RPMI7951 (cell line): Measurements from ENCODE around the gene MASTL. TPM values are rescaled to one million over a fixed set of nuclear protein-coding genes. Genes with fewer than 3 reads are reported as not detected.
A peak's percentile ranks its signal among the peaks of the same experiment; 100 is the strongest.
"Not testable (repeated sequence)": the region's sequence is repeated elsewhere in the genome, so short reads cannot be mapped to it uniquely, and the experiment has no call there.

Experiments used
- DNase-seq: peaks from one replicate; pipeline ENCODE4 v3.0.0-alpha.2; 2012; ENCODE audit warnings: low read depth
- total RNA-seq: library from RNA; depleted of rRNA; stranded (reverse); fragments of >200 nt; shearing (Covaris generic); gene quantifications from 2 replicates; pipeline ENCODE4 v1.2.3, GENCODE V29; 2014; rRNA removed

Gene MASTL
- total RNA-seq: 35.1 and 36.5 TPM in 2 replicates

DNA sequence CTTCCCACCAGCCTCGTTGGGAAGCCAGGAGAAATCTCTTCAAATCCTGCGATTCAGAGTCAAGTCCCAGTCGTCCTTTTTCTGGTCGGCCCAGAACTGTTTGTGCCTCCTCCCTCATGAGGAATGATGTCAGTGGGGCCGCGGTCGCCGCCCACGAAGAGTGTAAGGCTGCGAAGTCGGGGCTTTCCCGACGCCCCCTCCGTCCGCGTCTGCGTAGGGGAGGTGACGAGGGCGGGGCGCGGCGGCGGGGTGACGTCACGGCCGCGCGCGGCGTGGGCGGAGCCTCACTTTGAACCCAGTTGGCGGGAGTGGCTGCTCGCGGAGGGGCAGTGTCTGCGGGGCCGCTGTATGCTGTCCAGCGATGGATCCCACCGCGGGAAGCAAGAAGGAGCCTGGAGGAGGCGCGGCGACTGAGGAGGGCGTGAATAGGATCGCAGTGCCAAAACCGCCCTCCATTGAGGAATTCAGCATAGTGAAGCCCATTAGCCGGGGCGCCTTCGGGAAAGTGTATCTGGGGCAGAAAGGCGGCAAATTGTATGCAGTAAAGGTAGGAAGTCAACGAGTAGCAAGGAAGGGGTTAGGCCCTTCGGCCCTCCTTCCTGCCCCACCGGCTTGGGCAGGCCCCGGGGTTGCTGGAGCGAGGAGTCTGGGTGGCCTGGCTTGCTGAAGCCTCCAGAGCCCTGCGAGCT is at the start of gene MASTL:
MASTL (plus strand) TSS at position 287 of the 689 bp plus-strand sequence; CDS start at position 362, 75 bp downstream.
- DNase-seq: peak; percentile 94

GRCh38 chr10:27108165-27108564 is 47.0 kb upstream of the MASTL start:
- no peak for DNase-seq

- no peak for DNase-seq
Observed at GRCh38 chr10:27134371-27134770, 20.8 kb upstream of the MASTL start.

GRCh38 chr10:27138277-27138676 is 16.9 kb upstream of the MASTL start:
- no peak for DNase-seq

DNA sequence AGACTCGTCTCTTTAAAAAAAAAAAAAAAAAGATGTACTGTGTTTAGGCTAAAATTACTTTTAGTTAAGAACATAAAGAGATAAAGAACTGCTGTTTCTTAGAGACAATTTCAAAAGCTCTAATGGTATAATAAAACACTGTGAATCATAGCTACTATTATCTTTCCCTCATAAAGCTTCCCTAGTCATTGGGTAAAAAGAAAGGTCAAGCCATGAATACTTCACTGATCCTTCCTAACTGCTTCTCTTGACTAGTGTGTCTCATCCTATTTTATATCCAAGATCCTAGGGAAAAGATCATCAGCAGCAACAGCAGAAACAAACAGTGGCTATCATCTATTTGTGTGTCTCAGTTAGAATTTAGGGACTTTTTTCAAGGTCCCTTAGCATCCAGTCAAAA is 11.5 kb upstream of the MASTL start:
- DNase-seq: no peak

GRCh38 chr10:27145937-27146336 is 9.2 kb upstream of the MASTL start:
- DNase-seq: no peak

GRCh38 chr10:27147701-27148100 is 7.5 kb upstream of the MASTL start:
- no peak for DNase-seq

- DNase-seq: no peak
Observed at GRCh38 chr10:27150261-27150660, 4.9 kb upstream of the MASTL start.

- DNase-seq: no peak
Observed at GRCh38 chr10:27152687-27153086, 2.5 kb upstream of the MASTL start.

DNA sequence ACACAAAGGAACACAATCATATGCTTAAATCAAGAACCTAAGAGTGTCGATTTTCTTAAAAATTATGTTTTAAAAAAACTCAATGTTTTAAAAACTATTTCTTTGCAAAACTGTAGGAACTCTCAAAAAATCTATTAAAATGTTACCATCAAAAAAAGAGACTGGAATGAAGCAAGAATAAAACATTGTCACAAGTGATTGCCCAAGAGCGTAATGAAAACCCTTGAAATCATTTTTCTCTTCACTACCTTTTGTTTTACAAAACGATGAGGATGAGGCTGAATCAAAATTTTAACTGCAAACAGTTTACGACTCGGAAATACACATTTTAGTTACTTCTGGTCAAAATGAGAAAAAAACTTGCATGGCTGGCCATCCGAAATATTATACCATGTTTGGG is 1.8 kb upstream of the MASTL start:
- DNase-seq: no peak

DNA sequence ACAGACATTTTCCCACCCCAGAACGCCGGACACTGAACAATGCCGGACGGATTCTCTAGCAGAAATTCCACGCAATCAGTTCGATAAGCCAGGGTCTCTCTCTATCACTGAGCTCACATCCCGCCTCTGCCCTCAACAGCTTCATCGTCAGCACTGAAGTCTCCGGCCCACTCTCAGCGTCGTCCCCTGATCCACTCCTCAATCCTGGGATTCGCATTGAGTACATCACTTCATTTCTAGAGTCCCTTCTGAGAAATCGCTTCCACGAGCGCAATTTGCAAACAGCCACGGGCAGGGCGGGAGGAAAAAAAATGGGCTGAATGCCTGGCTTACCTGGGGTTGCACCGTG is 1.3 kb upstream of the MASTL start:
- peak; percentile 26 for DNase-seq

DNA sequence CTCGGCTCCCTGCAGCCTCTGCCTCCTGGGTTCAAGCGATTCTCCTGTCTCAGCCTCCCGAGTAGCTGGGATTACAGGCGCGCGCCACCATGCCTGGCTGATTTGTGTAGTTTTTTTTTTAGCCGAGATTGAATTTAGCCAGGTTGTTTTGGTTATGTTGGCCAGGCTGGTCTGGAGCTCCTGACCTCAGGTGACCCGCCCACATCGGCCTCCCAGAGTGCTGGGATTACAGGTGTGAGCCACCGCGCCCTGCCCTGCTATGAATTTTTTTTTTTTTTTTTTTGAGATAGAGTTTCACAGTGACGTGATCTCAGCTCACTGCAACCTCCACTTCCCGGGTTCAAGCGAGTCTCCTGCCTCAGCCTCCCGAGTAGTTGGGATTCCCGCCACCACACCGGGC is 1.4 kb downstream of the MASTL start:
- not testable (repeated sequence) for DNase-seq

DNA sequence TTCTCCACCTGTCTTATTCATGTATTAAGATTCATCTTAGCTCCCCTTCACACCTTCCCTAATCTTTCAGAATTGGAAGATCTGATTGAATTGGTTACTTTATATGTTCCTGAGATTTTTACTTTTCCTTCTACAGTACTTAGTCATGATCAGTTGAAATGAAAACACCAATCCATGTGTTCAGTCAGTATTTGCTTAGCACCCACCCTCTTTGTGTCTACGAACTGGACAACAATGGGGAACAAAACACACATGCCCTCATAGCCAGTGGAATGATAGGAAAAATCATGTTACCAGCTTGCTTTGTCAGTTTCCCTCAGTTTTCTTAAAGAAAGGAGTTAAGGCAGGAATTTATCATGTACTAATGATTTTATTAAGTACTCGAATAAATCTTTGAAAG is 2.0 kb downstream of the MASTL start:
- no peak for DNase-seq

GRCh38 chr10:27158421-27158820 is 3.3 kb downstream of the MASTL start:
- no peak for DNase-seq

- DNase-seq: no peak
Observed at GRCh38 chr10:27169849-27170248, 14.7 kb downstream of the MASTL start.

DNA sequence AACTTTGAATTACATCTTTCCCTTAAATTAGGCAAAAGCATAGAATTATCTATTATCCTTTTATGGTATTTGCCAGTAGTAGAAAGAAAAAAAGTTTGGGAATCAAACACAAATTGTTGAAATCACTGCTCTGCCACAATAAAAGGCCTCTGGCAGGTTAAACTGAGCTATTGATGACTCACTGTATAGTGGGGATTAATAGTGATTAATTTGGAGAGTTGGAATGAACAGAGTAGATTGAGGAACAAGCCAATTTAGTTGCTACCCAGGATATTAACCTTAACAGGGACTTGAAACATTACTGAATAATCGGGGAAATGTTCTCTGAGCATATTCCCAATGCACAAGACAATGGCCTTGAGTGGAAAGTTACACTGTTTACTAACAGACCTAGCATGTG is 33.1 kb downstream of the MASTL start:
- no peak for DNase-seq

GRCh38 chr10:27188897-27189296 is 33.7 kb downstream of the MASTL start:
- no peak for DNase-seq

DNA sequence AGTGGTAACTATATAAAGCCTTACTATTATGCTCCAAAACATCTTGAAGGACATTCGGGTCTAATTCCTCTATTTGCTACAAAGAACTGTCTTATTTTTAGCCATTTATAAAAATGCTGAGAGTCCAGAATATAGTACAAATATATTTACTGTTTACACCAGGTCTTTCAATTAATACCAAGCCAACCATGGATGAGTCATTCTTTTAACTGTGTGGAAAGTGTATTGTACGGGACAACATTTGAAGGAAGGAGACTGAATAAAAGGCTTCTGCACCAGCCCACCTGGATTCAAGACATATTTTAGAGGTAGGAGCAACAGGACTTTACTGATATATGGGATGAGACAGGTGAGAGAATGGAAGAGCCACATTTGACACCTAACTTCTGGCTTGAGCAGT is 35.4 kb downstream of the MASTL start:
- DNase-seq: peak; percentile 12

- DNase-seq: peak; percentile 98
Observed at GRCh38 chr10:27192284-27192683, 37.1 kb downstream of the MASTL start.

DNA sequence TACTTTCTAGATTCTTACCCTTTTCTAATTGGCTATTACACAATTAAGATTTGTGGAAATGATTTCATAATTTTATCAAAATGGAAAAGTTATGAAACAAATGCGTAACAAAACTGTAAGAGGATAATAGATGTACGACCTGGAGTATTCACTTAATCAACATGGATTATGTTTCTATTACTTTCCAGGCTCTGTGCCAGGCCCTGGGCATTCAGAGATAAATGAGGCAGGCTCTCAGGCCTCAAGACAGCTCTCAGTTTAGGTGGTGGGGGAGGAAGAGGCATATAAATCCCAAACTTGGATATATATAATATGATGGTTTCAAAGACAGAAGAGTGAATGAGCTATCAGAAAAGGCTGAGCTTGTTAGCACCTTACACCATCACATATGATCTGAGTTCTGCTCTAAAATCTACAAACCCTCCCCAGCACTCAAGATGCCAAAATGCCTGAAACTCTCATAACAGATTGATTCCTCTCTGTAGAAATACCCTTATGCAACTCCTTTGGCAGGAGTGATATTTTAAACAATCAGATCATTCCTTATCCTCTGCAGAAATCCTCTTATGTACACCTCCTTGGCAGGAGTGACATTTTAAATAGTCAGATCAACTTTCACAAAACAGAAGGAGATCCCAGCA is 42.9 kb downstream of the MASTL start:
- DNase-seq: no peak

DNA sequence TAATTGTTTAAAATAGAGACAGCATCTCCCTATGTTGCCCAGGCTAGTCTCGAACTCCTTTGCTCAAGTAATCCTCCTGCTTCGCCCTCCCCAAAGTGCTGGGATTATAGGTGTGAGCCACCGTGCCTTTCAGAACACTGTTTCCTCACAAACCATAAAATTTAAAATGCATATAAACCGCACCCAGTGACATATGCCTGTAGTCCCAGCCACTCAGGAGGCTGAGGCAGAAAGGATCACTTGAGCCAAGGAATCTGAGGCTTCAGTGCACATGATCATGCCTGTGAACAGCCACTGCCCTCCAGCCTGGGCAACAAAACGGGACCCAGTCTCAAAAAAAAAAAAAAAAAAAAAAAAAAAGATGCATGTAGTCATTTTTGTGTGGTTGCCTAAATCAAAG is 48.7 kb downstream of the MASTL start:
- DNase-seq: no peak

- DNase-seq: no peak
Observed at GRCh38 chr10:27207350-27207749, 52.2 kb downstream of the MASTL start.

GRCh38 chr10:27223964-27224363 is 68.8 kb downstream of the MASTL start:
- DNase-seq: peak; percentile 44
